GM10266 (cell line): ENCODE measurements around the gene PTGS1.
"Not testable (repeated sequence)": the region's sequence is repeated elsewhere in the genome, so short reads cannot be mapped to it uniquely, and the experiment has no call there.

ENCODE experiments used
- DNase-seq: peaks from one replicate; pipeline ENCODE4 v3.0.0; 2012; ENCODE audit errors: extremely low spot score
- CTCF ChIP-seq: IDR thresholded peaks from 2 replicates; pipeline ENCODE4 v1.5.1; 2012; ENCODE audit warnings: mild to moderate bottlenecking, low read depth; ENCODE audit not compliant: control insufficient read depth, insufficient read depth; ENCODE audit errors: missing control alignments

The PTGS1 gene

GRCh38 chr9:122397749-122398148 lies 26.9 kb downstream of the PTGS1 start:
- DNase-seq: no peak
- TF ChIP-seq CTCF: no peak

- no peak for TF ChIP-seq CTCF
- DNase-seq: no peak
Observed at GRCh38 chr9:122398371-122398924, 27.6 kb downstream of the PTGS1 start.

GRCh38 chr9:122401896-122402295 lies 31.1 kb downstream of the PTGS1 start:
- TF ChIP-seq CTCF: no peak
- DNase-seq: no peak

- peak; percentile 42 for DNase-seq
- TF ChIP-seq CTCF: no peak
Observed at GRCh38 chr9:122402403-122402871, 31.6 kb downstream of the PTGS1 start.

- no peak for TF ChIP-seq CTCF
- DNase-seq: no peak
Observed at GRCh38 chr9:122402874-122403273, 32.0 kb downstream of the PTGS1 start.

- TF ChIP-seq CTCF: no peak
- DNase-seq: no peak
Observed at GRCh38 chr9:122403381-122404000, 32.7 kb downstream of the PTGS1 start.

- not testable (repeated sequence) for DNase-seq
Observed at GRCh38 chr9:122405304-122406069, 34.7 kb downstream of the PTGS1 start.
